PC-9 (cell line): ENCODE results near the gene DNAH11.

ENCODE experiments used
- EZH2 ChIP-seq: fragments of 200-600 bp; sonication (generic); IDR thresholded peaks from 2 replicates; pipeline ENCODE4 v1.8.0; 2017; ENCODE audit warnings: antibody characterized with exemption, low read depth
- TF ChIP-seq, protein P1 (sequence below): fragments of 200-600 bp; sonication (generic); conservative IDR thresholded peaks from 2 replicates; pipeline ENCODE4 v1.6.1; 2017; ENCODE audit warnings: mixed run types, antibody characterized with exemption, mild to moderate bottlenecking, moderate library complexity

DNA sequence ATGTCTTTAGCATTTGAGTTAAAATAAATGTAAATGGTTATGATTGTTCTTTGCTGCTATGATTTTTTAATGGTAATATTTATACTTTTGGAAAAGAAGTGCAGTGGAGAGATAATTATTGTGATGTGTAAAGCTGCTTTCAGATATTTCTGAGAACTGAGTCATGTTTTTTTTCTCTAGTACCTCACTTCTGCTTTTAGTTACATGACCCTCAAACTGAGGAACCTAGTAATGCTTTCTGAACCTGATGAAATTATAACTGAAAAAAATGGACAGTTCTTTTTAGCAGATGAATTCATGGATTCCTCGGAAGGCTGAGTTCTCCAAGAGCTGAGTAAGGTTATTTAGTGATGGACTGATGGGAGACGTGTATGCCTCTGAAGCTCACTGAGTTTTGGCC lies 235.1 kb downstream of the DNAH11 start:
- TF ChIP-seq, protein P1, sequence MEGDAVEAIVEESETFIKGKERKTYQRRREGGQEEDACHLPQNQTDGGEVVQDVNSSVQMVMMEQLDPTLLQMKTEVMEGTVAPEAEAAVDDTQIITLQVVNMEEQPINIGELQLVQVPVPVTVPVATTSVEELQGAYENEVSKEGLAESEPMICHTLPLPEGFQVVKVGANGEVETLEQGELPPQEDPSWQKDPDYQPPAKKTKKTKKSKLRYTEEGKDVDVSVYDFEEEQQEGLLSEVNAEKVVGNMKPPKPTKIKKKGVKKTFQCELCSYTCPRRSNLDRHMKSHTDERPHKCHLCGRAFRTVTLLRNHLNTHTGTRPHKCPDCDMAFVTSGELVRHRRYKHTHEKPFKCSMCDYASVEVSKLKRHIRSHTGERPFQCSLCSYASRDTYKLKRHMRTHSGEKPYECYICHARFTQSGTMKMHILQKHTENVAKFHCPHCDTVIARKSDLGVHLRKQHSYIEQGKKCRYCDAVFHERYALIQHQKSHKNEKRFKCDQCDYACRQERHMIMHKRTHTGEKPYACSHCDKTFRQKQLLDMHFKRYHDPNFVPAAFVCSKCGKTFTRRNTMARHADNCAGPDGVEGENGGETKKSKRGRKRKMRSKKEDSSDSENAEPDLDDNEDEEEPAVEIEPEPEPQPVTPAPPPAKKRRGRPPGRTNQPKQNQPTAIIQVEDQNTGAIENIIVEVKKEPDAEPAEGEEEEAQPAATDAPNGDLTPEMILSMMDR = no peak
- TF ChIP-seq EZH2 = no peak
